Fibroblast of mammary gland (primary cell): ENCODE data around the gene DBX1.

ENCODE experiments used
- DNase-seq: peaks from one replicate; pipeline ENCODE4 v3.0.0-alpha.2; 2010; ENCODE audit warnings: low read depth
- H3K4me3 ChIP-seq: 2 replicates; pipeline ENCODE4 v1.5.1; 2011; ENCODE audit warnings: low read depth, mild to moderate bottlenecking, low read length, moderate library complexity; ENCODE audit not compliant: control insufficient read depth
- TF ChIP-seq, protein P1 (sequence below): conservative IDR thresholded peaks from 2 replicates; pipeline ENCODE4 v1.5.1; 2011; ENCODE audit warnings: low read depth, low read length, inconsistent platforms; ENCODE audit not compliant: control insufficient read depth, insufficient read depth

Gene DBX1

DNA sequence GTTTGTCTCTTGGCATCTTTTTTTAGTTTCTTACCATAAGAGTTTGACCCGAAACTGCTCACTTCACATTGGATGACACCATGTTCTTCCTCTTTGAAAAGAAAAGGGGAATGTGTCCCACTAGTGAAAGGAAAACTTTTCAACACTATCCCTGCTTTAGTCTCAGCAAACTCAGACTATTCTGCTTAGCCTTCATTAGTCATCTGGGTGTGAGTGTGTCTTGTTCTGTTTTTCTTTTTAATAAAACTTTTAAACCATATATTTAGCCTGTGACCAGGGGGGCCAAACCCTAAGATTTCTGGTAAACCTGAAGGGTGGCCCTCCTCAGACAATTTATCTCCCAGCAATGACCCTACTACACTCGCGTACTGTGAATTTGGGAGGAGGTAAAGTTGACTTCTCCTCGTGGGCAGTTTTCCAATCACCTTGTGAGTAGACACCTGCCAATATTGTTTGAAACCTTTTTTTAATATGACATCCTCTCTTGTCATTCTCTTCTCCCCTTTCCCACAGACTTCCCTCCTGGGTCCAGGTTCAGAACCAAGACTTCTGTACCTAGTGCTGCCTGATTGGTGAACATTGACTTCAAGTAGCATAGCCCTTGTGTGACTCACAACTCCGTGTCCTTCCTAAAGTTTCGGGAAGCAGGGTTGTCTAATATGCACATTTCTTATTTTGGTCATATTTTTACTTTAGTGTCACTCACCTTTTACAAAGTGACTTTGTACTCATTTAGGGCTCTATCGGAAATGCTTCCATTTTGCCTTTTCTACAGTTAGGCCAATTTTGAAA, 39.9 kb downstream of the DBX1 start:
- no peak overlapping the region for H3K4me3 ChIP-seq
- no peak for DNase-seq
- TF ChIP-seq, protein P1, sequence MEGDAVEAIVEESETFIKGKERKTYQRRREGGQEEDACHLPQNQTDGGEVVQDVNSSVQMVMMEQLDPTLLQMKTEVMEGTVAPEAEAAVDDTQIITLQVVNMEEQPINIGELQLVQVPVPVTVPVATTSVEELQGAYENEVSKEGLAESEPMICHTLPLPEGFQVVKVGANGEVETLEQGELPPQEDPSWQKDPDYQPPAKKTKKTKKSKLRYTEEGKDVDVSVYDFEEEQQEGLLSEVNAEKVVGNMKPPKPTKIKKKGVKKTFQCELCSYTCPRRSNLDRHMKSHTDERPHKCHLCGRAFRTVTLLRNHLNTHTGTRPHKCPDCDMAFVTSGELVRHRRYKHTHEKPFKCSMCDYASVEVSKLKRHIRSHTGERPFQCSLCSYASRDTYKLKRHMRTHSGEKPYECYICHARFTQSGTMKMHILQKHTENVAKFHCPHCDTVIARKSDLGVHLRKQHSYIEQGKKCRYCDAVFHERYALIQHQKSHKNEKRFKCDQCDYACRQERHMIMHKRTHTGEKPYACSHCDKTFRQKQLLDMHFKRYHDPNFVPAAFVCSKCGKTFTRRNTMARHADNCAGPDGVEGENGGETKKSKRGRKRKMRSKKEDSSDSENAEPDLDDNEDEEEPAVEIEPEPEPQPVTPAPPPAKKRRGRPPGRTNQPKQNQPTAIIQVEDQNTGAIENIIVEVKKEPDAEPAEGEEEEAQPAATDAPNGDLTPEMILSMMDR: no peak

DNA sequence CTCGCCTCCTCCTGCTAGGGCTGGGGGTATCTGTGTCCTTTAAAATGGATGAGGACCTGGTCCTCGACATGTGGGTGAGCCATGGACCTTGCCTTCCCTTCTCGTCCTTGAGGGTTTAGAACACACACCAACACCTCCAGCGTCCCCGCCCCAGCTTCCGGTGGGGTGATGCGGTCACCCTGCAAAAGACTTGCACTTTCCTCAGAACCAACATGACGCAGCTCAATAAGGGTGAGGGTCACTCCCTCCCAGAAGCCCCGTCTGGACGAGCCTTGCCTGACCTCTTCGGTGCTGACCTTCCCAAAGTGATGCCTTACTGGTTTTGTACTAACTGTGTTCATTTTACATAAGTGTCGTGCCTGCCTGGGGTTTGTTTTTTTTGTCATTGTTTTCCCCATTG, 41.0 kb downstream of the DBX1 start:
- TF ChIP-seq, protein P1: no peak
- DNase-seq: no peak
- no peak overlapping the region for H3K4me3 ChIP-seq

DNA sequence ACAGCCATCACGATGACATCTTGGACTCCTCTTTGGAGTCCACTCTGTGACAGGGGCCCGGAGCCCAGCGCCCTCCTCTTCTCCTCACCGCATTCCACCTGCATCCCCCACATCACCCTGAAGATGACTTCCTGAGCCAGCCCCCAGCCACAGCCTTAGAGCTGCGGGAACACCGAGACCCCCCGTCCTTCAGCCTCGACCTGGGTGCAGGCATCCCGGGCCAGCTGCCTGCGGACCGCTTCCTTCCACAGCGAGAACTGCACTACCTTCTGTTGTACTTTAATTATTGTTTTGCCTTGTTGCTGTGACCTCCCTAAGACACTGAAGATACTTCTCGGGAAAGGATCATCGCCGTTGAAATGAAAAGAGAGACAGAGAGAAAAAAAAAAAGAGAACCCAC, 42.1 kb downstream of the DBX1 start:
- no peak overlapping the region for H3K4me3 ChIP-seq
- DNase-seq: no peak
- TF ChIP-seq, protein P1: no peak

DNA sequence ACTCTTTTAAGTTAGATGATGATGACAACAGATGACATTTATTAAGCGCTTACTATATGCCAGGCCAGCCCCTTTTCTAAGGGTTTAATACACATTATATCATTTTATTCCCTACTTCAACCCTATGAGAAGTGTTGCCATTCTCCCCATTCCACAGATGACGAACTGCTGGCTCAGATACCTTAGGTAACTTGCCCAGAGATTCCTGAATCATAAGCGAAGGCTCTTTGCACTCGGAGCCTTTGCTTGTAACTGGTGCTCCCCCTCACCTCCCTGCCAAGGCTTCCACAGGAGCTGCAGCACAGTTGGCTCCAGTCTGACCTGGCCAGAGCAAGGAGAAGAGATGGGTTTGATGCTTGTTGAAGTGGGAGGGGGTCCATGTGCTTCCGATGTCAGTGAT, 43.0 kb downstream of the DBX1 start:
- DNase-seq: no peak
- TF ChIP-seq, protein P1: no peak
- H3K4me3 ChIP-seq: no peak overlapping the region

DNA sequence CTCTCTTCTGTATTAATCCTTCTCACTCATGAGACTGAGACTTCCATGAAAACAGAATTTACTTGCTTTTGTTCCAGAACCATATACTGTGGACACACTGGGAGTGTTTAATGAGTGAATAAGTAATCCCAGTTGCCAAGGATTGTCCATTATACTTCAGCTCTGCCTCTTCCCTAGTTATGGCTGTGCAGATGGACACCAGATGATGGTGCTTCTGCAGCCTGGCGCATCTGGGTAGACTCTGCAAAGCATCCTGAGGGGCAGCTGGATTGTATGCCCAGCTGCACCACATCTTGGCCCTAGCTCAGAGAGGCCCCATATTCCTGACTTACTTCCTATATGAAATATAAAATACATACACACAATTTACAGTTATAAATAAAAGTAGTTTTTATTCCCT, 43.5 kb downstream of the DBX1 start:
- TF ChIP-seq, protein P1: no peak
- H3K4me3 ChIP-seq: no peak overlapping the region
- no peak for DNase-seq

DNA sequence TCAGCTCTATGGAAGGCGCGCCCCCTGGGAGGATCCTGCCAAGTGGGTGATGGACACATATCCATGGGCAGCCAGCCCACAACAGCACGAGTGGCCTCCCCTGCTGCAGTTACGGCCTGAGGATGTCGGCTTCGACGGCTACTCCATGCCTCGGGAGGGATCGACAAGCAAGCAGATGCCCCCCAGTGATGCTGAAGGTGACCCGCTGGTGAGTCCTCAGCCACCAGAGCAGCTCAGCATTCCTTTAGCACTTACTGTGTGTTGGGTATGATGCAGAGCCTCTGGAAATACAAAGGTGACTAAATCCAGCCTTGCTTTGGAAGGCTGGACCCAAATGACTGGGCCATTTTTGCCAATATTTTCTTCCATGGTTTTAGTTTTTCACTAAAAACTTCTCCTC, 45.7 kb downstream of the DBX1 start:
- DNase-seq: peak; percentile 59
- TF ChIP-seq, protein P1: no peak
- H3K4me3 ChIP-seq: no peak overlapping the region

DNA sequence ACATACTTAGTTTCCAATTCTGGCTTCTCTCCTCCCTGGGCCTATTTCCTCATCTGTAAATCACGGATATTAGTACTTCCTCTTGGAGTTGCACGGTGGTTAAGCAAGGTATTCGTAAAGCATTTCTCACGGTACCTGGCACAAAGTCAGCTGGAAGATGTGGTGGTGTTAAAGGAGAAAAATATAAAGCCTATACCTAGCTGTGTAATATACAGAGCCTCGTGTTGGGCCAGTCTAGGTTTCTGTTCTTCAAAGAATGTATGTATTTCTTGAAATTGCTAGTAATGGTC, 47.2 kb downstream of the DBX1 start:
- DNase-seq: no peak
- no peak overlapping the region for H3K4me3 ChIP-seq
- TF ChIP-seq, protein P1: no peak
